ENCODE results near the gene NHERF1.

The NHERF1 gene

GRCh38 chr17:74728702-74729075, 19.7 kb upstream of the NHERF1 start:
- H2AFZ ChIP-seq (ENCODE audit: low read depth, low read length, severe bottlenecking) = no peak overlapping the region
- no peaks in the 10 kb centered on the region for H3K27me3 ChIP-seq (ENCODE audit: low read length)
- H3K4me2 ChIP-seq (ENCODE audit: low read depth, low read length, poor library complexity, severe bottlenecking) = no peak overlapping the region
- H3K79me2 ChIP-seq (ENCODE audit: insufficient read depth, low read length) = no peaks in the 10 kb centered on the region
- no peaks in the 10 kb centered on the region for H3K9me2 ChIP-seq (replicated peaks; ENCODE audit: insufficient read depth, low read length)
- no peak for TF ChIP-seq EZH2phosphoT487 (conservative IDR thresholded peaks at IDR 0.05; ENCODE audit: low read length)
- no peak for TF ChIP-seq CTCF (IDR thresholded peaks at IDR 0.05; ENCODE audit: insufficient read depth, low read length, poor library complexity, severe bottlenecking)
- H3K9me3 ChIP-seq (ENCODE audit: insufficient read depth, low read length) = peaks cover 11% of the 10 kb centered on the region; the same call in 1 of the 2 replicates
- no peak overlapping the region for H3K9ac ChIP-seq (ENCODE audit: low read length)
- no peaks in the 10 kb centered on the region for H3F3A ChIP-seq (ENCODE audit: insufficient read depth)
- no peak overlapping the region for H3K27ac ChIP-seq (ENCODE audit: low read depth, low read length)
- H4K20me1 ChIP-seq (ENCODE audit: low read depth, low read length) = no peaks in the 10 kb centered on the region
- H3K36me3 ChIP-seq (ENCODE audit: low read length) = no peaks in the 10 kb centered on the region
- H3K4me3 ChIP-seq (ENCODE audit: insufficient read depth, low read length, poor library complexity, severe bottlenecking) = no peak overlapping the region

- Histone ChIP-seq H3K27ac (ENCODE audit: low read depth, low read length) (no peak overlapping the region), H4K20me1 (ENCODE audit: low read depth, low read length) (no peaks in the 10 kb centered on the region), H3K9ac (ENCODE audit: low read length) (no peak overlapping the region), H3K4me3 (ENCODE audit: insufficient read depth, low read length, poor library complexity, severe bottlenecking) (no peak overlapping the region), H3K36me3 (ENCODE audit: low read length) (no peaks in the 10 kb centered on the region), H3K79me2 (ENCODE audit: insufficient read depth, low read length) (no peaks in the 10 kb centered on the region), H3K4me2 (ENCODE audit: low read depth, low read length, poor library complexity, severe bottlenecking) (no peak overlapping the region), H2AFZ (ENCODE audit: low read depth, low read length, severe bottlenecking) (no peak overlapping the region), H3K27me3 (ENCODE audit: low read length) (no peaks in the 10 kb centered on the region), H3F3A (ENCODE audit: insufficient read depth) (no peaks in the 10 kb centered on the region), H3K9me2 (replicated peaks; ENCODE audit: insufficient read depth, low read length) (no peaks in the 10 kb centered on the region), H3K9me3 (ENCODE audit: insufficient read depth, low read length) (peaks cover 11% of the 10 kb centered on the region; the same call in 1 of the 2 replicates)
- no peak for TF ChIP-seq EZH2phosphoT487 (conservative IDR thresholded peaks at IDR 0.05; ENCODE audit: low read length)
- TF ChIP-seq CTCF (IDR thresholded peaks at IDR 0.05; ENCODE audit: insufficient read depth, low read length, poor library complexity, severe bottlenecking) = no peak
These were observed 19.1 kb upstream of the NHERF1 start for GRCh38 chr17:74729368-74729767.

- no peak overlapping the region for H3K4me3 ChIP-seq (ENCODE audit: insufficient read depth, low read length, poor library complexity, severe bottlenecking)
- H2AFZ ChIP-seq (ENCODE audit: low read depth, low read length, severe bottlenecking) = no peak overlapping the region
- no peaks in the 10 kb centered on the region for H4K20me1 ChIP-seq (ENCODE audit: low read depth, low read length)
- no peak for TF ChIP-seq EZH2phosphoT487 (conservative IDR thresholded peaks at IDR 0.05; ENCODE audit: low read length)
- TF ChIP-seq CTCF (IDR thresholded peaks at IDR 0.05; ENCODE audit: insufficient read depth, low read length, poor library complexity, severe bottlenecking) = no peak
- no peak overlapping the region for H3K27ac ChIP-seq (ENCODE audit: low read depth, low read length)
- no peaks in the 10 kb centered on the region for H3K9me2 ChIP-seq (replicated peaks; ENCODE audit: insufficient read depth, low read length)
- peaks cover 11% of the 10 kb centered on the region; the same call in 1 of the 2 replicates for H3K9me3 ChIP-seq (ENCODE audit: insufficient read depth, low read length)
- no peaks in the 10 kb centered on the region for H3F3A ChIP-seq (ENCODE audit: insufficient read depth)
- H3K79me2 ChIP-seq (ENCODE audit: insufficient read depth, low read length) = no peaks in the 10 kb centered on the region
- no peaks in the 10 kb centered on the region for H3K27me3 ChIP-seq (ENCODE audit: low read length)
- no peak overlapping the region for H3K4me2 ChIP-seq (ENCODE audit: low read depth, low read length, poor library complexity, severe bottlenecking)
- no peak overlapping the region for H3K9ac ChIP-seq (ENCODE audit: low read length)
- no peaks in the 10 kb centered on the region for H3K36me3 ChIP-seq (ENCODE audit: low read length)
These were observed 18.6 kb upstream of the NHERF1 start for GRCh38 chr17:74729866-74730265.
